Sigmoid colon (tissue), 7 donors: ENCODE results near the gene MYL9. TPM values are rescaled to one million over a fixed set of nuclear protein-coding genes. Genes with fewer than 3 reads are reported as not detected.

Experiments
- DNase-seq: peaks from one replicate; pipeline ENCODE4 v3.0.0-alpha.2; 2019
- H3K27ac ChIP-seq, 4 donors: fragments of 200-600 bp; sonication (generic); one replicate each; pipeline ENCODE4 v1.5.1; 2016 to 2019; ENCODE audit warnings: mild to moderate bottlenecking in 1 of 4
- H3K27me3 ChIP-seq, 3 donors: fragments of 200-600 bp; sonication (generic); one replicate each; pipeline ENCODE4 v1.5.1; 2019; ENCODE audit warnings: mild to moderate bottlenecking in 1 of 3
- H3K36me3 ChIP-seq, 4 donors: fragments of 200-600 bp; sonication (generic); one replicate each; pipeline ENCODE4 v1.5.1; 2016 to 2019
- H3K4me1 ChIP-seq, 4 donors: fragments of 200-600 bp; sonication (generic); one replicate each; pipeline ENCODE4 v1.5.1; 2017 to 2019
- H3K4me3 ChIP-seq, 4 donors: fragments of 200-600 bp; sonication (generic); one replicate each; pipeline ENCODE4 v1.5.1; 2017 to 2019; ENCODE audit warnings: mild to moderate bottlenecking in 2 of 4, moderate library complexity in 1 of 4
- H3K9me3 ChIP-seq, 4 donors: fragments of 200-600 bp in 3 of 4; sonication (generic) in 3 of 4; one replicate each; pipeline versions ENCODE4 v1.5.1 to v1.6.1; 2013 to 2019
- EP300 ChIP-seq, 4 donors: sonication (generic); formaldehyde crosslinking; IDR thresholded peaks; one replicate each; pipeline ENCODE4 v1.6.1; 2017; ENCODE audit warnings: antibody characterized with exemption in 4 of 4
- POLR2A ChIP-seq, 2 donors: fragments of 450-650 bp; IDR thresholded peaks; one replicate each; pipeline ENCODE4 v1.6.1; 2016; ENCODE audit warnings: antibody characterized with exemption in 2 of 2, mild to moderate bottlenecking in 2 of 2, moderate library complexity in 2 of 2
- POLR2AphosphoS5 ChIP-seq, 4 donors: sonication (generic); formaldehyde crosslinking; IDR thresholded peaks; one replicate each; pipeline ENCODE4 v1.6.1; 2017; ENCODE audit warnings: antibody characterized with exemption in 4 of 4
- WGBS, 2 donors: extraction: QIAGEN DNeasy Blood & Tissue Kit; methylation state at CpG; one replicate each; pipeline ENCODE4 v1.1.7; 2013; 5-methylcytosine and 5-hydroxymethylcytosine counted together
- intact Hi-C: fragments of 100-400 bp; cut with DNase I; formaldehyde crosslinking; loops from one replicate; pipeline ENCODE4 v1.15.1; 2023
- polyA plus RNA-seq, 3 donors: library from polyadenylated mRNA; stranded (reverse); fragments of 200-250 nt; gene quantifications; one replicate each; pipeline ENCODE4 v1.2.3, GENCODE V29; 2013
- total RNA-seq, 4 donors: library from RNA; depleted of rRNA; stranded (reverse); fragments of >200 nt; gene quantifications; one replicate each; pipeline ENCODE4 v1.1.0, GENCODE V29; 2016
- TF ChIP-seq, protein P1 (sequence below), 4 experiments: fragments of 450-650 bp in 3 of 4; fragments of 200-600 bp in 1 of 4; IDR thresholded peaks; one replicate each; pipeline ENCODE4 v1.5.1; 2016 to 2019; ENCODE audit warnings: antibody characterized with exemption in 4 of 4, mild to moderate bottlenecking in 3 of 4, moderate library complexity in 2 of 4
- donor health status: healthy with polysubstance abuse.
- donor health status: Bipolar disorder and iron deficiency.
- donor health status: healthy.

Gene MYL9
- total and polyA plus RNA-seq, 7 donors: 26.4 to 2,082 (median 1,167) TPM

DNA sequence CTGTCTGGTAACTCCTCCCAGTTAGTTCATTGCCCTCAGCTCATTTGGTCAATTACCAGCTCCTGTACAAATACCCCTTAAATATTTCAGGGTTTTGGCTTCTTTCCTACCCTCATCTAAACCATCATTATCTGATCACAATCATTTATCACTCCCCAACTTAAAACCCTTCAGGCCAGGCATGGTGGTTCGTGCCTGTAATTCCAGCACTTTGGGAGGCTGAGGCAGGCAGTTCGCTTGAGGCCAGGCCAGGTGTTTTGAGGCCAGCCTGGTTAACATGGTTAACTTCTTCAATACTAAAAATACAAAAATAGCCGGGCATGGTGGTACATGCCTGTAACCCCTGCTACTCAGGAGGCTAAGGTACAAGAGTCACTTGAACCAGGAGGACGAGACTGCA is 41.5 kb downstream of the MYL9 start:
- 94% methylated on average over 4 of the region's 4 CpGs for WGBS, 2 donors
- no peaks in the 10 kb centered on the region for H3K4me1 ChIP-seq
- no peak for TF ChIP-seq POLR2AphosphoS5 (IDR thresholded peaks at IDR 0.05)
- TF ChIP-seq, protein P1, sequence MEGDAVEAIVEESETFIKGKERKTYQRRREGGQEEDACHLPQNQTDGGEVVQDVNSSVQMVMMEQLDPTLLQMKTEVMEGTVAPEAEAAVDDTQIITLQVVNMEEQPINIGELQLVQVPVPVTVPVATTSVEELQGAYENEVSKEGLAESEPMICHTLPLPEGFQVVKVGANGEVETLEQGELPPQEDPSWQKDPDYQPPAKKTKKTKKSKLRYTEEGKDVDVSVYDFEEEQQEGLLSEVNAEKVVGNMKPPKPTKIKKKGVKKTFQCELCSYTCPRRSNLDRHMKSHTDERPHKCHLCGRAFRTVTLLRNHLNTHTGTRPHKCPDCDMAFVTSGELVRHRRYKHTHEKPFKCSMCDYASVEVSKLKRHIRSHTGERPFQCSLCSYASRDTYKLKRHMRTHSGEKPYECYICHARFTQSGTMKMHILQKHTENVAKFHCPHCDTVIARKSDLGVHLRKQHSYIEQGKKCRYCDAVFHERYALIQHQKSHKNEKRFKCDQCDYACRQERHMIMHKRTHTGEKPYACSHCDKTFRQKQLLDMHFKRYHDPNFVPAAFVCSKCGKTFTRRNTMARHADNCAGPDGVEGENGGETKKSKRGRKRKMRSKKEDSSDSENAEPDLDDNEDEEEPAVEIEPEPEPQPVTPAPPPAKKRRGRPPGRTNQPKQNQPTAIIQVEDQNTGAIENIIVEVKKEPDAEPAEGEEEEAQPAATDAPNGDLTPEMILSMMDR (IDR thresholded peaks at IDR 0.05): no peak
- TF ChIP-seq EP300 (IDR thresholded peaks at IDR 0.05): no peak
- no peak for TF ChIP-seq POLR2A (IDR thresholded peaks at IDR 0.05)
- intact Hi-C loops: no loop called here
- H3K27ac ChIP-seq: no peak overlapping the region
- H3K36me3 ChIP-seq: peaks cover 9 to 49% (median 21%) of the 10 kb centered on the region in 4 donors
- H3K27me3 ChIP-seq: no peaks in the 10 kb centered on the region
- H3K4me3 ChIP-seq: no peak overlapping the region
- no peaks in the 10 kb centered on the region for H3K9me3 ChIP-seq
- DNase-seq: no peak

DNA sequence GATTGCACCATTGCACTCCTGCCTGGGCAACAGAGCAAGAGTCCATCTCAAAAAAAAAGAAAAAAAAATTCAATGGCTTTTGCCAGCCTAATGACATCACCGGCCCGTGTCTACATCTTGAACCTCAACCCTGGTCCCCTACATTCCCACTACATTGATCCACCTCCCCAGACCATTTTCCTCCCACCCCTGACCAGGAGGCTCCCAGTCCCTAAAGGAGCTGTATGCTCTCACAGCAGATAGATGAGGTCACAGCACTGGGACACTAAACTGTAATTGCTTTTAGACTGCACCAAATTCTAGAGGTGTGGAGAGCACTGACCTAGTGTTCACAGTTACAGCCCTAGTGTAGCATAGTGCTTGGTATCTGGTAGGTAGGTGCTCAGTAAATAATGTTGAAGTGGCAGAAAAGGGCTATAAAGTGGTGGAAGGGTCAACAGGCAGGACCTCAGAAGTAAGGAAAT is 42.7 kb downstream of the MYL9 start:
- intact Hi-C loops: no loop called here
- 86 to 90% methylated on average over 2 of the region's 2 CpGs for WGBS, 2 donors
- Histone ChIP-seq H3K4me1 (no peaks in the 10 kb centered on the region), H3K9me3 (no peaks in the 10 kb centered on the region), H3K4me3 (no peak overlapping the region), H3K27ac (no peak overlapping the region), H3K27me3 (no peaks in the 10 kb centered on the region), H3K36me3 (peaks cover 9 to 42% (median 20%) of the 10 kb centered on the region in 4 donors)
- TF ChIP-seq EP300 (IDR thresholded peaks at IDR 0.05) (no peak), POLR2AphosphoS5 (IDR thresholded peaks at IDR 0.05) (no peak), POLR2A (IDR thresholded peaks at IDR 0.05) (no peak)
- TF ChIP-seq, protein P1 (IDR thresholded peaks at IDR 0.05): no peak
- no peak for DNase-seq

DNA sequence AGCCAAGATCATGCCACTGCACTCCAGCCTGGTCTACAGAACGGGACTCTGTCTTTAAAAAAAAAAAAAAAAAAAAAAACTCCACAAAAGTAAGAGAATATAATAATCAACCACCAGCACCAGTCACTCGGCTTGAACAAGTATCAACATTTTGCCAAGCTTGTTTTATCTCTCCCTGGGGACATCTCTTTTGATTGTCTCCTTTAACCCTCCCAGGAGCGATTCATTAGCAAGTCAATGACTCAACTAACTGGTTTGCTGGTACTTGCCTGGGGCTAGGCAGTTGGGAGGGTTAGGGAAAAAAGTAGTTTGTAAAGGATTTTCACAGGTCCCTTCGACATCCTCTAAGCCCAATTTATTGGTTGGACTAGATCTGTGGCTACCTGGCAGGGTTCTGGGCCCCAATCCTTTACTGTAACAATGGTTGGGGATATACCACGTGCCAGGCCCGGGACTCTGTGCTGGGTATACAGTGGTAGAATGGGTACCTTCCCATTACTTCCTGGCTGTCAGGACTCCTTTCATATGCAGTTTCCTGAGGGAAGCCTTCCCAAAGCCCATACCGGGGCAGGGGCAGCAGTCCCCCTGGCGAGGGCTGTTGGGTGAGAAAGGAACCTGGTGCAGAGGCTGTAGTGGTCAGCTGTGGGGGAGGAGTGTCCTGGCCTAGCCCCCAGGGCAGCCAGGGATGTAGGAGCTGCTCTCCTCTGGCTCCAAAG is 44.2 kb downstream of the MYL9 start:
- intact Hi-C loops: no loop called here
- Histone ChIP-seq H3K27me3 (no peaks in the 10 kb centered on the region), H3K36me3 (peaks cover under 1 to 33% (median 12%) of the 10 kb centered on the region in 4 donors), H3K9me3 (no peaks in the 10 kb centered on the region), H3K27ac (no peak overlapping the region), H3K4me1 (no peaks in the 10 kb centered on the region), H3K4me3 (no peak overlapping the region)
- no peak for DNase-seq
- WGBS, 2 donors: 79 to 86% methylated on average over 8 of the region's 8 CpGs
- no peak for TF ChIP-seq POLR2AphosphoS5 (IDR thresholded peaks at IDR 0.05)
- TF ChIP-seq EP300 (IDR thresholded peaks at IDR 0.05): no peak
- TF ChIP-seq, protein P1 (IDR thresholded peaks at IDR 0.05): no peak
- TF ChIP-seq POLR2A (IDR thresholded peaks at IDR 0.05): no peak

DNA sequence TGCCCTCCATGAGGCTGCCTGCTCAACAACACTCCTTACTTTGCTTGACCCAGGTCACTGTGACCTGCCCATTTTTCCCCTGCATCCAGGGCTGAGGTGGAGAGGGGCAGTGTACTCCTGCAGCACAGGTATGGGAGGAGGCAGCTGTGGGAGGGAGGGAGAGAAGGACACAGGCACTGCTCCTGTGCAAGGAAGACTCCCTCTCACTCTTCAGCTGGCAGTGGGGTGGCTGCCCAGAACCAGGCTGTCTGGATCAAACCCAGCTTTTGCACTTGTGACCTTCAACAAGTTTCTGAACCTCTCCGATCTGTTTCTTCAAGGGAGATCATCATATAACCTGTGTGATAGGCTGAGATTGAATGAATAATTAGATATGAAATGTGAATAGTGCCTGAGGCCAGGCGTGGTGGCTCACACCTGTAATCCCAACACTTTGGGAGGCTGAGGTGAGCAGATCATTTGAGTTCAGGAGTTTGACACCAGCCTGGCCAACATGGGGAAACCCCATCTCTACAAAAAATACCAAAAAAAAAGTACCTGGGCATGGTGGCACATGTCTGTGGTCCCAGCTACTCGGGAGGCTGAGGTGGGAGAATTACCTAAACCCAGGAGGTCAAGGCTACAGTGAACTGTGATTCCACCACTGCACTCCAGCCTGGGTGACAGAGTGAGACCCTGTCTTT is 46.2 kb downstream of the MYL9 start:
- WGBS, 2 donors: 85 to 87% methylated on average over 3 of the region's 3 CpGs
- no peaks in the 10 kb centered on the region for H3K4me1 ChIP-seq
- H3K4me3 ChIP-seq: no peak overlapping the region
- H3K27me3 ChIP-seq: no peaks in the 10 kb centered on the region
- H3K36me3 ChIP-seq: peaks cover 0 to 26% (median 2%) of the 10 kb centered on the region in 4 donors
- no peak for TF ChIP-seq POLR2AphosphoS5 (IDR thresholded peaks at IDR 0.05)
- TF ChIP-seq POLR2A (IDR thresholded peaks at IDR 0.05): no peak
- TF ChIP-seq, protein P1 (IDR thresholded peaks at IDR 0.05): no peak
- TF ChIP-seq EP300 (IDR thresholded peaks at IDR 0.05): no peak
- no peak overlapping the region for H3K27ac ChIP-seq
- no peaks in the 10 kb centered on the region for H3K9me3 ChIP-seq
- no peak for DNase-seq
- intact Hi-C loops: no loop called here
